ENCODE results near the gene SH2D2A.
"Not testable (repeated sequence)": the region's sequence is repeated elsewhere in the genome, so short reads cannot be mapped to it uniquely, and the experiment has no call there.

The SH2D2A gene

DNA sequence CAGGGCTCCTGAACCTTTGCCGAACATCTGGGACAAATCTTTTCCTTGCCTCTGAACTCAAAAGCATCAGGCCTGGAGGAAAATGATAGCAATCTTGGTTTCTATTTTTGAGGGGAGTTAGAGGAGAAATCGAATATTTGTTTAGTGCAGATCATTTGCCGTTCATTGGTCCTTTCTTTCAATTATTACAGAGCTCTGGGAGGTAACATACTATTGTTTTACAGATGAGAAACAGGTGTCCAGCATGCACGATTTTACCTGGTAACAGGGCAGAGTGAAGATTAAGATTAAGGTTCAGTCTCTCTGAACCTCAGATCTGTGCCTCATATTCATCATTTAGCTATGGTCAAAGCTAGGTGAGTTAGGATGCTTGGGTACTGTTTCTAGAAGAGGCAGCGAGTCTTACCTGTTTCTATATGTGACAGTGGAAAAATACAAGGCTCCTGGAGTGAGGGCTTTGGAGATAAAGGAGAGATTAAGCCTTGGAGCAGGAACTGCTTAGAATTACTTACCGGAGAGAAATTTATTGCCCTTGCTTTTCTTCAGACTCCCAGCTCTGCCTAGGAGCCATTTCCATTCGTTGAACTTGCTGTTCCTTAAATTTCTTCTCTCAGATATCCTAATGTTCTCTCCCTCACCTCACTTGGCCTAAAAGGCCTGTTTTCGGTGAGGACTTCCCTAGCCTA lies 47.9 kb downstream of the SH2D2A start:
- DNase-seq (ENCODE audit: low spot score), result no peak

GRCh38 chr1:156767879-156768604 lies 48.6 kb downstream of the SH2D2A start:
- no peak for DNase-seq (ENCODE audit: low spot score)

DNA sequence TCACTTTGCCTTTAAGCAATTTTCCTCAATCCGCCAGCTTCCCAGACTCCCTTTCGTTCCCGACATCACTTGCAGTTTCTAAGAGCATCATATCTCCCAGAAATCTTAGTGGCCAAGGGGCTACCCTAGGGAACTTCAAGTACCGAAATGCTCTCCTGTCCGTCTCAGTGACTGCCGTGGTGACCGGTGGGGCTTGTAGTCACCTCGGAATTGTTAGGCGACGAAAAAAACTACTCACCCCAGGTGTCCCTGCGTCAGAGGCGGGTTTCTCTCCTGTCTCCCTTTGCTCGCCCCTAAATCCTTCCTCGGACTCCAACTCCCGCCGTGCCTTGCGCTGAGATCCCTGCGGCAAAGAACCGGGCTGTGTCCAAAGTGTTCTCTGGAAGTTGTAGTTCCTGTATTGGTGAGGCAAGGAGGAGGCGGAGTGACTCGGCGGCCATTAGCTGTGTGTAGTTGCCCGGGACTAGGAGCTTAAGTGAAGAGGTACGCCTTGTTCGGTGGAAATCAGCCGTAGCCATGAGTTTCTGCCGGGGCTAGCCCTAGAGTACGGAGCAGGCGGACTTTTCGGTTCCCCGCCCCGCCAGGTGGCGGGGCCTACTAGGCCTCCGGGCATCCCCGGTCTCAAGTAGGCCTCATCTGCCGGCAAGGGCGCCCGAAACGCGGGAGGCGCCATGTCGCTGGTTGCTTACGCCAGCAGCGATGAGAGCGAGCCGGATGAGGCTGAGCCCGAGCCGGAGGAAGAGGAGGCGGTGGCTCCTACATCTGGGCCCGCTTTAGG lies 49.4 kb downstream of the SH2D2A start, which contains the start of gene PRCC:
PRCC (plus strand) TSS at position 435 of the 778 bp plus-strand sequence; CDS start at position 672, 237 bp downstream.
- DNase-seq (ENCODE audit: low spot score), result peak; percentile 100

DNA sequence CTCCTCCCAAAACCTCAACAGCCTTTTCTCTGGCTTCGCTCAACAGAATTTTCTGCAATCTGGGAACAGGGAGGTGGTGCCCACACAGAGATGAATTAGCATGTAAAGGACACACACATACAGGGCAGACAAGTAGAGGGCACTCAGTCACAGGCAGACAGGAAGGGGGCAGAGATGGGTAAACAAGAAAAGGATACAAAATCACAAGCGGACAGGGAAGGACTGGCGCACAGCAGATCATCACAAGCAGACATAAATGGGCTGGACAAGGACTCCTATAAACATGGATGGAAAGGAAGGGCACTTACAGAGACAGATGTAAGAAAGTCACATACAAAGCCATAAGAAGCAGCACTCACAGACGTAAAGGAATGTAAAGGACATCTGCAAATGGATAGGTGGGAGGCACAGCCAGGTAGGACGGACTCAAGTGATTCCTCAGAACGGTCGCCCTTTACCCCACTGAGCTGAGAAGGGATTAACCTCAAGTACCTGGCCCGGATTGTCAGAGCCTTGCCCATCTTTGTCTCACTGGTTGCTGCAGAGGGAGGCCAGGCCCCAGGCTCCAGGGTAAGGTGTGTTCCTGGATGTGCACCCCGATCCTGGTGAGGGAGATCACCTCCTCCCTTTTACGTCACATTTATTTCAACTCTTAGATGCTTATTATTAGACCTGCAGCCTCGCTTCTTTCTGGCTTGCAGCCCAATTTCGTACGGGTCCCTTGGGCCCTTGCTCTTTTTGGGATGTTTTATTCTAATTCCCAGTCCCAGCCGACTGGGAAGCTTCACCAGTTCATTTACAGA lies 50.1 kb downstream of the SH2D2A start:
- no peak for DNase-seq (ENCODE audit: low spot score)

- DNase-seq (ENCODE audit: low spot score), result no peak
Observed at GRCh38 chr1:156765666-156766065, 51.0 kb downstream of the SH2D2A start.

DNA sequence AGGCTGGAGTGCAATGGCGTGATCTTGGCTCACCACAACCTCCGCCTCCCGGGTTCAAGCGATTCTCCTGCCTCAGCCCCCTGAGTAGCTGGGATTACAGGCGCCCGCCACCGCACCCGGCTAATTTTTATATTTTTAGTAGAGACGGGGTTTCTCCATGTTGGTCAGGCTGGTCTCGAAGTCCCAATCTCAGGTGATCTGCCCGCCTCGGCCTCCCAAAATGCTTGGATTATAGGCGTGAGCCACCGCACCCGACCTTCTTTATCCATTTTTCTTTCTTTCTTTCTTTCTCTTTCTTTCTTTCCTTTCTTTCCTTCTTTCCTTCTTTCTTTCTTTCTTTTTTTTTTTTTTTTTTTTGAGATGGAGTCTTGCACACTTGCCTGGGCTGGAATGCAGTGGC lies 51.5 kb downstream of the SH2D2A start:
- DNase-seq (ENCODE audit: low spot score), result not testable (repeated sequence)

- DNase-seq (ENCODE audit: low spot score), result no peak
Observed at GRCh38 chr1:156760796-156761104, 55.9 kb downstream of the SH2D2A start.

- DNase-seq (ENCODE audit: low spot score), result no peak
Observed at GRCh38 chr1:156760092-156760795, 56.4 kb downstream of the SH2D2A start.

DNA sequence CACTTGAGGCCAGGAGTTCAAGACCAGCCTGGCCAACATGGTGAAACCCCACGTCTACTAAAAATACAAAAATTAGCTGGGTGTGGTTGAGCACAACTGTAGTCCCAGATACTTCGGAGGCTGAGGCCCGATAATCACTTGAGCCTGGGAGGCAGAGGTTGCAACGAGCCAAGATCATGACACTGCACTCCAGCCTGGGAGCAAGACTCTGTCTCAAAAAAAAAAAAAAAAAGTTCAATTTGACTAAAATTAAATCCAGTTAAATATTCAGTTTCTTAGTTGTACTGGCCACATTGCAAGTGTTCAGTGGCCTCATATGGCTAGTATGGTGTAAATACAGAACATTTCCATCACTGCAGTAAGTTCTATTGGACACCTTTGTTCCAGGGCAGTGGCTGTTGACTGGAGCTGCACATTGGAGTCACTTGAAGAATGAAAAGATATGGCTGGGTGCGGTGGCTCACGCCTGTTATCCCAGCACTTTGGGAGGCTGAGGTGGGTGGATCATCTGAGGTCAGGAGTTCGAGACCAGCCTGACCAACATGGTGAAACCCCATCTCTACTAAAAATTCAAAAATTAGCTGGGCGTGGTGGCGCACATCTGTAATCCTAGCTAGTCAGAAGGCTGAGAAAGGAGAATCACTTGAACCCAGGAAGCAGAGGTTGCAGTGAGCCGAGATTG lies 58.9 kb downstream of the SH2D2A start:
- not testable (repeated sequence) for DNase-seq (ENCODE audit: low spot score)

DNA sequence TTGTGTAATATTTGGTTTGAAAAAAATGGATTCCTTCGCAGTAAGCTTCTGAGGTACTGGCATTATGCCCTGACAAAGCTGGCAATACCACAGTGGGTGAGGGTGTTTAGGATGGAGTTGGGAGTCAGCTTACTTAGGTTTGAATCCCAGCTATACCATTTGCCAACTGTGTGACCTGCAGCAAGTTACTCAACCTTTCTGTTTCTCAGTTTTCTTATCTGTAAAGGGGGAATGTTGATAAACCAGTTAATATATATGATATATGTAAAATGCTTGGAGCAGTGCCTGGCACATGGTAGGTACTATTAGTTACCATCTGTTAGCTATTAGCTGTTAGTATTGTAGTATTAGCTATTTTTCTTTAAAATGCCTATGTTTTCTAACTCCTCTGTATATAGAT lies 60.3 kb downstream of the SH2D2A start:
- DNase-seq (ENCODE audit: low spot score), result no peak
